NCI-H460 (cell line): ENCODE measurements around the gene ACER1. TPM values are rescaled to one million over a fixed set of nuclear protein-coding genes. Genes with fewer than 3 reads are reported as not detected.
"Not testable (repeated sequence)": the region's sequence is repeated elsewhere in the genome, so short reads cannot be mapped to it uniquely, and the experiment has no call there.

ENCODE experiments used
- DNase-seq: peaks from one replicate; pipeline ENCODE4 v3.0.0-alpha.2; 2016; ENCODE audit warnings: low read depth; ENCODE audit errors: extremely low read depth
- total RNA-seq: library from RNA; depleted of rRNA; stranded (reverse); fragments of >200 nt; shearing (Covaris generic); gene quantifications from 2 replicates; pipeline ENCODE4 v1.2.3, GENCODE V29; 2014

The ACER1 gene
- total RNA-seq, 1 experiment from 2014 or later: not detected

- no peak for DNase-seq
Observed at GRCh38 chr19:6297202-6297601, 36.2 kb downstream of the ACER1 start.

DNA sequence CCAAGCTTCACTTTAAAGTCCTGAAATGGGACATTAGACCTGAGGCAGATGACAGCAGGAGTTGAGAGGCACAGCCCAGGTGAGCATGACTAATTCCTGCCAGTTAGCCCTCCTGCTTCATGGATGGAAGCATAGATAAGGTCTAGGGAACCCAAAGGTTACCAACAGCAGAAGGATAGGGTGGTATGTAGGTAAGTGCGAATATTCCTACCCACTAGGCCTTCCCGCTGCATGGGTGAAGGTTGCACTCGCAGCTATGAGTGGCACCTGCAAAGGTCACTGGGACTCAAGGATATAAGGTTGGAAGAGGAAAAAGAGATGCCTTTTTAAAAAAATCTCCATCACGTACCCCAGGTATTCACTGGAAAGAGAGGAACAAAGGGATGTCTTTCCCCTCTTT, 41.4 kb downstream of the ACER1 start:
- no peak for DNase-seq

GRCh38 chr19:6288737-6289136, 44.7 kb downstream of the ACER1 start:
- no peak for DNase-seq

DNA sequence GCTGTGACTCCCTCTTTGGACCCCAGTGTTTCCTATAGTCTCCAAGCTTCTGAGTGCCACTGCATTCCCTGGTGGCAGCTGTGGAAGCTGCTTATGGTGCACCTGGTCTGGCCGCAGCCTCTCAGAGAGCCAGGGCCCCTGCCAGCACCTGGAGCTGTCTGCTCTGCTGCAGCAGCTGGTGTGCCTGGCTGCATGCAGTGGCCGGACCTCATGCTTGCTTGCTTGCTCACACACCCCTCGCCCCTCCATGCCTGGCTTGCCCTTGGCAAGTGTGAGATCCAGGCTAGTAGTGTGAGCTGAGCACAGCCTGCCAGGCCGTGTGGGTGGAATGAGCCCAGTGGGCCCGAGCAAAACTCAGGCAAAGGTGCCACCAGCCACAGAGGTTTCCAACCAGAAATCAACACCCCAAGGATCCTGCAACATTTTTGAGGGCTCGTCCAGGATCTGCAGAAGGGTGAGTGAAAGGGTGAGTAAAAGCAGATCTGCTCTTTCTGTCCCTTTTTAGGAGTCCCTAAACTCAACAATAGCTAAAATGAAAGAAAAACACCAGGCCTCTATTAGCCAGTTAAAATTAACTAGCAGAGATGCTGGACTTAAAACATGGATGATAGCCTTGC, 46.0 kb downstream of the ACER1 start:
- no peak for DNase-seq

- DNase-seq: no peak
Observed at GRCh38 chr19:6286676-6287075, 46.7 kb downstream of the ACER1 start.

- DNase-seq: not testable (repeated sequence)
Observed at GRCh38 chr19:6282393-6282792, 51.0 kb downstream of the ACER1 start.

GRCh38 chr19:6279931-6280591, 53.4 kb downstream of the ACER1 start, which contains the start of gene MLLT1:
Gene MLLT1, minus strand, starts transcription at chr19:6279975. Its CDS starts 191 bp downstream, at chr19:6279784.
- peak; percentile 91 for DNase-seq

DNA sequence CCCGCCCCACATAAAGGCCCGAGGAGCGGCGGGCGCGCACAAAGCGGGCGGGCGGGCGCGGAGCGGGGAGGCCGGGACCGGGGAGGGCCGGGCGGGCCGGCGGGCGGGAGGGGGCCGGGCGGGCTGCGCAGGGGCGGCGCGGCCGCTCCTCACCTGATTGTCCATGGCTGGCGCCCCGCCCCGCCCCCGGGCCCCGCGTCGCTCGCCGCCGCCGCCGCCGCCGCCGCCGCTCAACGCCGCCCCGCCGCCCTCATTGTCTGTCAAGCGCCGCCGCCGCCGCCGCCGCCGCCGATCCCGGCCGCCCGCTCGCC, 53.8 kb downstream of the ACER1 start:
- DNase-seq: no peak

DNA sequence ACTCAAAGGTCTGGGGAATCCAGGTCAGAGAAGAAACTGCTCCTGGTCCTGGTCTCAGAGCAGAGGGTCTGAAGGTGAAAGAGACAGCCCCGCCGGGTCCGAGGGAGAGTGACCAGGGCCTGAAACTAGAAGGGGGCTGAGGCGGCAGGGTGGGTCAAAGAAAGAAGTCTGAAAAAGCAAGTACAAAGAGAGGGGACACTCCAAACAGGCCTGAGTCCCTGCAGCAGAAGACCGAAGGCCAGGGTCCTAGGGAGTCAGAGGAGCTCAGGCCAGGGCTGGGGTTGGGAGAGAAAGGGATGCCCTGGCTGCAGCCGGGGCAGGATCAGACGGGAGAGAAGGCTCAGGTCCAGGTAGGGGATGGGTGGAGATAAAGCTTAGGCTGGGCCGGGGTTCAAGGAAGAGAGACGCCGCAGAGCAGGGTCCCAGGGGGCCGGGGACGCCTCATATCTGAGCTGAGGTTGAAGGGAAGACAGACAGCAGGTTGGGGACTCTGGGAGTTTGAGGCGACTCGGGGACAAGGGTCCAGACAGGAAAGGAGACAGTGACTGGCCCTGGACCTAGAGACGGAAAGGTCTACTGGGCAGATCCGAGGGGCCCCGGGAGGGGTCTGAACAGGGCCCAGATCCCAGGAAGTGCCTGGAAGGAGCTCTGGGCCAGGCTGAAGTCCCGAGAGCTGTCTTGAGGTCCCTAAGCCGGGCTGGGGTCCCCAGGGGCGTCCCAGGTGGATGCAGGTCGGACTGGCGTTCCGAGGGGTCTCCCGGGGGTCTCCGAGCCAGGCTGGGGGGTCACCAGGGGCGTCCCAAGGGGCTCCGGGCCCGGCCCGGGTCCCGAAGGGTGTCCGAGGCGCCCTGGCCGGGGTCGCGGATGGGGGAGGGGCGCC, 54.4 kb downstream of the ACER1 start:
- DNase-seq: no peak

DNA sequence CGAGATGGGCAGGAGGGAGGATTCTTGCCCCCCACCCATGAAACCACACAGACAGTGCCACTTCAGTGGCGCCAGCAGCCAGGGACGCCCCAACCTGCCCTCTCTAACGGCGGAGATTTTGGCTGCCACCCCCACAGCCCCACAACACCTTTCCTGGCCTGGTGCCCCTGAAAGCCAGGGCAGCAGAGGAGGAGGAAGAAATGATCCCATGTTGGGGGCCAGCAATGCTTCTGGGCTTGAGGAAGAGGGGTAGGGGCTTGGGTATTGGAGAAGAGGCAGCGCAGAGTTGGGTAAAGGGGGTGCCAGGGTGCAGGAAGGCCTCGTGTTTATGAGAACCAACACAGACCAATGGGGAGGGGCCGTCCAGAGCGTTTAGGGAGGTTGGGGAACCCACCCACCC, 55.4 kb downstream of the ACER1 start:
- no peak for DNase-seq

DNA sequence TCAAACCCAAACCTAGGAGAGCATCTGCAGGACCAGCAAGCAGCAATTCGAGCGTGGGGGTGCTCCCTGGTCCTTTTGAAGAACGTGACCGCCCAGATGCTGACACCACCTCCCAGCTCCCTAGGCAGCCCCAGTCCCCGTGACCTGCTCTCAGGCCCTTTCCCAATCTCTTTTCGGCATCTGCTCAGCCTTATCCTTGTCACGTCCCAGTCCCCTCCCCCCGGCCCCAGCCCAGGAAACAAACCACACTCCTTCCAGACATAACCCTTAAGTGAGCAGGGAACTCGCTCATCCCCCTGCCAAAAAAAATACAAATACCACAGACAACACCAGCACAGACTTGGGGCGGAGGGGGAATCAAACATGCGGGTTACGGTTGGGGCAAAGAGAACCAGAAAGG, 57.0 kb downstream of the ACER1 start:
- DNase-seq: no peak

- no peak for DNase-seq
Observed at GRCh38 chr19:6275170-6275744, 58.2 kb downstream of the ACER1 start.

GRCh38 chr19:6274756-6275155, 58.7 kb downstream of the ACER1 start:
- no peak for DNase-seq

DNA sequence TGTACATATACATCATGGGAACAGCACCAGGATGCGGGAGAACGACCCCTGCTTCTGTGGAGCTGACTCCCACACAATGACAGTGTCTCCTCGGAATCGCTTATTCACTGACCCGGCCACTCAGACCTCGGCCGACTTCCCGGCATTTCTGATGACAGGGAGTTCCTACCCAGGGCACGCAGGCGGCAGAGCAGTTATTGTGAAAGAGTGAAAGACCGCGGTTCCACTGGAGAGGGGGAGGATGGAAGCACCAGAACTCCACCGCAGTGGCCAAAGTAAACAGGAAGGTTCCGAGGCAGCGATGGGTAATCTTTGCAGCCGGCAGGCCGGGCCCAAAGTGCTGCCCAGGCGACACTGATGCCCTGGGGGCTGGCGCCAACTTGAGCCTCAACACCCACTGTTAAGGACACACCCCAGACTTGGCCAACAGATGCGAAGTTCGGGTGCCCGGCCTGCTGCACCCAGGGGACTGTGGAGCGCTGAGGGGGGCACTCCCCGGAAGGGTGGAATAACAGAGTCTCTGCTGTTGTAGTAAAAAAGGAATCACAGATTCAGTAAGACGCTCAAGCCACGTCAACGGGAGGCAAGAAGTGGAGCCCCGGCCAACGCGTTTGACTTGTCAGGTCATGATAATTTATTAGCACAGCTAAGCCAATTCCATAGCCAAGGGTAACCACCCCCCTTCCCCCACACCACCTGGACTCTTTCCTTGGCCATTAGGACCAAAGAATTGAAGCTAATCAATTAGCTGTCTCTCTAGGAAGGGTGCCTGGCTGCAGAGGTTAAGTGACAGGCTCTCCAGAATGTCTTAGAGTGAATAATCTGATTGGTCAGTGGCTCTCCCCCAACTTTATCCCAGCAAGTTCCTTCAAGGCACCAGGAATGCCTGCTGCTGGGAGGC, 59.5 kb downstream of the ACER1 start:
- peak; percentile 93 for DNase-seq

DNA sequence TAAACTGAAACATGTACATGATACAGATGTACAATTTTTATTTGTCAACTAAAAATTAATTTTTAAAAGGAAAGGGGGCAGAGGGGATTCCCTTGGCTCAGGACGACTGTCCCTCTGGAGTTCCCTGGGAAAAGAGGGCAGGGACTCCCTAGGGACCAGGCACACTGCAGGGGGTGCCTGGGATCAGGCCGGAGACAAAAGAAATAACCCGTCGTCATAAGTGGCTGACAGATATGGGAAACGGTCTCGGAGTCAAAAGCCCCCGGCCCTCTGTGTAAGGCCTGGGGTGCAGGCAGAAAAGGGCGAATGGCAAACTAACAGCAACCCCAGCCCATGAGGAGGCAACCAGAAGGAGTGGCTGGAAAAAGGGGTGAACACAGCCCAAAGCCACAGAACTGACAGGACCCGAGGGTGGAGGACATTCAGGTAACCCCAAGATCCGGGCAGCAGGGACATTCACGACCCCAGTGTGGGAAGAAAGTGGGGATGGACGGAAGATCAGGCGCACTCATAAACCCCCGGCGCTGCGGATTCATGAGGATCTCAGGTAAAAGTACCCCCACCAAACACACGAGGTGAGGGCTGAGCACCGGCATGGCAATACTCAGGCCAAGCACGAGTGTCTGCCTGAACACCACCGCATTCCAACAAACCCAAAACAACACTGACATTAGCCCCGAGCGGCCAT, 60.4 kb downstream of the ACER1 start:
- no peak for DNase-seq

- no peak for DNase-seq
Observed at GRCh38 chr19:6272411-6272791, 61.0 kb downstream of the ACER1 start.

- no peak for DNase-seq
Observed at GRCh38 chr19:6271721-6272410, 61.5 kb downstream of the ACER1 start.

DNA sequence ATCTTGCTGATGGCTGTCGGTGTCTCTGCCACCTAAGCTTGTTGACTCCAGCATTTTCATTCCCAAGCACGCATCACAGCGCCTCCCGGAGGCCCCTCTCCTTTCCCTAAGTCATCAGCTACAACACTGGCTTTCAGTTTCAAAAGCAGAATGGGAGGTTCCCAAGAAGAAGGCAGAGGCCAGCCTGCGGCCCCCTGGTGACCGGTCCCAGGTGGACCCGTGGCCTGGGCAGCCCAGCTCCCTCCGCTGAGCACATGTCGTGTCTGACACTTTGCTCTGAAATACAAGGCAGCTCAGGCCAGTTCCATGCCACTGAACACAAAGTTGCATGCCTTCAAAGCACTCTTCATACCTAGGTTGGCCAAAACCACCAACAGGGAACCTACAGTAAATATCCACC, 62.2 kb downstream of the ACER1 start:
- no peak for DNase-seq

- DNase-seq: no peak
Observed at GRCh38 chr19:6270822-6271221, 62.6 kb downstream of the ACER1 start.
